H1 (cell line): ENCODE data around the gene MAP4K5. TPM values are rescaled to one million over a fixed set of nuclear protein-coding genes. Genes with fewer than 3 reads are reported as not detected.

ENCODE experiments used
- CTCF ChIA-PET: fragments of 300-600 bp; sonication (Branson Sonifier 250); formaldehyde crosslinking; loops from one replicate; lab custom pipeline; 2021; ENCODE audit not compliant: partially characterized antibody; lab: Charles Lee
- POLR2A ChIA-PET: fragments of 300-600 bp; sonication (Branson Sonifier 250); formaldehyde crosslinking; loops from one replicate; lab custom pipeline; 2021; ENCODE audit warnings: inconsistent platforms; ENCODE audit not compliant: partially characterized antibody; lab: Charles Lee
- DNase-seq, 2 experiments: peaks; one replicate each; pipeline versions ENCODE4 v3.0.0 to v3.0.0-alpha.2; 2010 to 2022; ENCODE audit warnings: low spot score in 2 of 2, low read depth in 1 of 2, mixed read lengths in 1 of 2
- FAIRE-seq: peaks from 2 replicates; lab custom pipeline; 2011; peaks lifted over from hg19 to GRCh38; lab: Jason Lieb, UNC
- H2AFZ ChIP-seq: 2 replicates; pipeline ENCODE4 v1.8.1; 2012; ENCODE audit warnings: low read length, inconsistent platforms
- H2AK5ac ChIP-seq: 2 replicates; pipeline ENCODE4 v1.6.1; 2013; ENCODE audit warnings: low read depth, low read length
- H2BK120ac ChIP-seq: replicated peaks from 2 replicates; pipeline ENCODE3; 2013; ENCODE audit warnings: low read depth, low read length, inconsistent platforms
- H2BK12ac ChIP-seq: 2 replicates; pipeline ENCODE4 v1.6.1; 2013; ENCODE audit warnings: low read depth, low read length
- H2BK15ac ChIP-seq: 2 replicates; pipeline ENCODE4 v1.6.1; 2013; ENCODE audit warnings: low read length
- H2BK20ac ChIP-seq: 2 replicates; pipeline ENCODE4 v1.6.1; 2013; ENCODE audit warnings: low read length
- H2BK5ac ChIP-seq: 2 replicates; pipeline ENCODE4 v1.6.1; 2013; ENCODE audit warnings: low read depth, low read length
- H3K14ac ChIP-seq: 2 replicates; pipeline ENCODE4 v1.6.1; 2013; ENCODE audit warnings: inconsistent platforms; ENCODE audit not compliant: insufficient read length
- H3K18ac ChIP-seq: 2 replicates; pipeline ENCODE4 v1.6.1; 2013; ENCODE audit warnings: low read length; ENCODE audit errors: extremely low read depth
- H3K23ac ChIP-seq: 2 replicates; pipeline ENCODE4 v1.6.1; 2013; ENCODE audit warnings: inconsistent platforms; ENCODE audit not compliant: insufficient read length
- H3K23me2 ChIP-seq: 2 replicates; pipeline ENCODE4 v1.6.1; 2013; ENCODE audit warnings: low read depth, low read length
- H3K27ac ChIP-seq: 2 replicates; pipeline ENCODE4 v1.6.1; 2011; ENCODE audit warnings: low read depth, low read length, inconsistent platforms
- H3K27me3 ChIP-seq, 4 experiments: replicated peaks in 1 of 4; 1 replicate in 1 of 4; 2 replicates in 3 of 4; pipeline versions ENCODE4 v1.6.1 to v1.8.1; 2011 to 2013; ENCODE audit warnings: low read length in 3 of 4, mild to moderate bottlenecking in 3 of 4, inconsistent platforms in 2 of 4, mixed read lengths in 2 of 4, moderate library complexity in 1 of 4; ENCODE audit not compliant: control insufficient read depth in 3 of 4, insufficient read depth in 3 of 4; ENCODE audit errors: extremely low read depth in 1 of 4
- H3K36me3 ChIP-seq, 4 experiments: 2 replicates each; pipeline versions ENCODE4 v1.6.1 to v1.8.1; 2011 to 2013; ENCODE audit warnings: mild to moderate bottlenecking in 4 of 4, low read length in 3 of 4, moderate library complexity in 2 of 4, control low read depth in 1 of 4, inconsistent platforms in 1 of 4; ENCODE audit not compliant: insufficient read depth in 4 of 4, control insufficient read depth in 2 of 4
- H3K4ac ChIP-seq: replicated peaks from 2 replicates; pipeline ENCODE3; 2013; ENCODE audit warnings: low read length, low read depth, mixed read lengths, inconsistent platforms; ENCODE audit not compliant: insufficient read length
- H3K4me1 ChIP-seq, 4 experiments: replicated peaks in 1 of 4; 1 replicate in 1 of 4; 2 replicates in 3 of 4; pipeline versions ENCODE4 v1.6.1 to v1.8.1; 2011 to 2013; ENCODE audit warnings: low read length in 3 of 4, inconsistent platforms in 2 of 4, mixed read lengths in 1 of 4; ENCODE audit not compliant: insufficient read depth in 4 of 4, control insufficient read depth in 3 of 4
- H3K4me2 ChIP-seq, 2 experiments: 2 replicates each; pipeline versions ENCODE4 v1.6.1 to v1.8.1; 2011 to 2013; ENCODE audit warnings: low read depth in 2 of 2, low read length in 2 of 2, control low read depth in 1 of 2, inconsistent platforms in 1 of 2, mild to moderate bottlenecking in 1 of 2; ENCODE audit not compliant: insufficient read depth in 1 of 2
- H3K4me3 ChIP-seq, 4 experiments: fragments of 200-600, 300-600 bp in 1 of 4; sonication (generic), shearing (Covaris generic), sonication (Bioruptor Twin) in 1 of 4; 2 replicates each; pipeline versions ENCODE4 v1.5.1 to v1.8.1; 2011 to 2016; ENCODE audit warnings: low read length in 4 of 4, low read depth in 3 of 4, control low read depth in 2 of 4, inconsistent platforms in 2 of 4, mild to moderate bottlenecking in 2 of 4, mixed read lengths in 1 of 4, moderate library complexity in 1 of 4; ENCODE audit not compliant: insufficient read depth in 2 of 4; ENCODE audit errors: extremely low read depth in 1 of 4
- H3K56ac ChIP-seq: replicated peaks from 2 replicates; pipeline ENCODE3; 2013; ENCODE audit warnings: low read depth, mild to moderate bottlenecking, mixed read lengths, low read length, inconsistent platforms; ENCODE audit not compliant: insufficient read length
- H3K79me1 ChIP-seq: 2 replicates; pipeline ENCODE4 v1.6.1; 2013; ENCODE audit warnings: low read depth, low read length, control low read depth
- H3K79me2 ChIP-seq, 2 experiments: 2 replicates each; pipeline versions ENCODE4 v1.6.1 to v1.8.1; 2012 to 2013; ENCODE audit warnings: low read length in 2 of 2, mild to moderate bottlenecking in 2 of 2, inconsistent platforms in 1 of 2; ENCODE audit not compliant: insufficient read depth in 2 of 2, control insufficient read depth in 1 of 2
- H3K9ac ChIP-seq, 4 experiments: replicated peaks in 1 of 4; 1 replicate in 1 of 4; 2 replicates in 3 of 4; pipeline versions ENCODE4 v1.6.1 to v1.8.1; 2011 to 2013; ENCODE audit warnings: low read depth in 3 of 4, low read length in 3 of 4, control low read depth in 2 of 4, mild to moderate bottlenecking in 2 of 4, moderate library complexity in 2 of 4, inconsistent platforms in 1 of 4; ENCODE audit errors: extremely low read depth in 1 of 4
- H3K9me3 ChIP-seq, 2 experiments: 2 replicates each; pipeline versions ENCODE4 v1.6.1 to v1.8.1; 2012 to 2013; ENCODE audit warnings: mild to moderate bottlenecking in 2 of 2, moderate library complexity in 2 of 2, control low read depth in 1 of 2, inconsistent platforms in 1 of 2, low read depth in 1 of 2, low read length in 1 of 2, mixed read lengths in 1 of 2; ENCODE audit not compliant: insufficient read depth in 2 of 2
- H4K20me1 ChIP-seq, 2 experiments: replicated peaks in 1 of 2; 2 replicates each; pipeline versions ENCODE3 to v1.8.1; 2011 to 2013; ENCODE audit warnings: inconsistent platforms in 2 of 2, low read length in 2 of 2, mild to moderate bottlenecking in 1 of 2; ENCODE audit not compliant: insufficient read depth in 2 of 2, control insufficient read depth in 1 of 2
- H4K5ac ChIP-seq: 2 replicates; pipeline ENCODE4 v1.6.1; 2013; ENCODE audit warnings: low read length, low read depth, mixed read lengths, inconsistent platforms; ENCODE audit not compliant: insufficient read length
- H4K8ac ChIP-seq: 2 replicates; pipeline ENCODE4 v1.8.0; 2013; ENCODE audit warnings: mild to moderate bottlenecking, moderate library complexity, low read length, inconsistent platforms; ENCODE audit not compliant: insufficient read depth; ENCODE audit errors: extremely low read depth
- H4K91ac ChIP-seq: replicated peaks from 2 replicates; pipeline ENCODE3; 2013; ENCODE audit warnings: low read length, mixed read lengths, inconsistent platforms; ENCODE audit not compliant: insufficient read length
- KDM5A ChIP-seq: fragments of 200-600 bp; IDR thresholded peaks from 2 replicates; pipeline ENCODE4 v1.7.1; 2012; ENCODE audit warnings: mild to moderate bottlenecking, low read length, inconsistent platforms, mixed read lengths
- NRF1 ChIP-seq: IDR thresholded peaks from 2 replicates; pipeline ENCODE4 v1.6.1; 2011; ENCODE audit warnings: mild to moderate bottlenecking, low read depth, low read length, improper control_type of control experiment
- POLR2A ChIP-seq, 2 experiments: IDR thresholded peaks; 1 replicate in 1 of 2; 2 replicates in 1 of 2; pipeline ENCODE4 v1.6.1; 2011; ENCODE audit warnings: low read depth in 2 of 2, low read length in 2 of 2, mild to moderate bottlenecking in 2 of 2; ENCODE audit errors: control extremely low read depth in 1 of 2
- POU5F1 ChIP-seq: IDR thresholded peaks from 2 replicates; pipeline ENCODE4 v1.6.1; 2011; ENCODE audit warnings: low read depth, mild to moderate bottlenecking, low read length, moderate library complexity
- RXRA ChIP-seq: IDR thresholded peaks from 2 replicates; pipeline ENCODE4 v1.6.1; 2011; ENCODE audit warnings: low read depth, mild to moderate bottlenecking, low read length, moderate library complexity; ENCODE audit not compliant: insufficient read depth
- TCF12 ChIP-seq: IDR thresholded peaks from 2 replicates; pipeline ENCODE4 v1.6.1; 2011; ENCODE audit warnings: low read depth, mild to moderate bottlenecking, low read length
- WGBS, 2 experiments: shearing (Covaris generic) in 1 of 2; methylation state at CpG; one replicate each; pipeline versions ENCODE4 v1.1.6 to v1.1.7; 2013 to 2015; ENCODE audit warnings: low lambda C conversion rate in 2 of 2, mixed read lengths in 2 of 2, inconsistent platforms in 1 of 2, low coverage in 1 of 2, missing lambda C conversion rate in 1 of 2; ENCODE audit not compliant: insufficient replicate concordance in 2 of 2, insufficient coverage in 1 of 2, insufficient read length in 1 of 2; ENCODE audit errors: extremely low coverage in 1 of 2, missing lambda C conversion rate in 1 of 2; 5-methylcytosine and 5-hydroxymethylcytosine counted together
- polyA plus RNA-seq, 7 experiments: library from polyadenylated mRNA; depleted of rRNA in 3 of 7; stranded (reverse) in 5 of 7; unstranded in 2 of 7; fragments of >200 nt in 5 of 7; fragments of 200-250 nt in 2 of 7; gene quantifications; 1 replicate in 5 of 7; 2 replicates in 1 of 7; 4 replicates in 1 of 7; pipeline versions ENCODE4 v1.2.1 to v1.2.3, GENCODE V29; 2011 to 2013; ENCODE audit warnings: missing spikeins in 2 of 7, mixed read lengths in 2 of 7
- total RNA-seq: library from RNA; stranded (reverse); fragmentation: NEBNext Ultra II Directional; extraction: Animal tissue kit (Norgen Biotek cat#: 25700); gene quantifications from 2 replicates; pipeline ENCODE4 v1.2.1, GENCODE V29; 2021
- TF ChIP-seq, protein P1 (sequence below): IDR thresholded peaks from 2 replicates; pipeline ENCODE4 v1.6.1; 2011; ENCODE audit warnings: low read length, improper control_type of control experiment

The MAP4K5 gene
- total and polyA plus RNA-seq, 2 of the 8 experiments (the other 6 are each of a cell fraction or from before 2014, with no cell fraction given), result 7.6 to 34.5 TPM

DNA sequence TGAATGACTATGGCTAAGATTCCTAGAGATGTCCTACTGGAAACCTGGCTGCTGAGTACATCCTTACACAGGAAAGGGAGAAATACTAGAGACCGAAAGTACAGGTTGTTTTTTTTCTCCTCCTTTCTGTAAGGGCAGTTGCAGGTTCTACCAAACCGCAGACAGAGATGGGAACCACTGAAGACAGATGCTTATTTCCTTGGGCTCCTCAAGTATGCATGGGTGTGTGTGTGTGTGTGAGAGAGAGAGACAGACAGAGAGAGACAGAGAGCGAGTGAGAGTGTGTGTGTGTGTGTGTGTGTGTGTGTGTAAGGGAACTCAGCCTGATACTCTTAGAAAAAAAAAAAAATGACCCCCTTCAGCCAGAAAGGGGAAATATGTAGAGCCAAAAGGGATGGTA lies 42.5 kb downstream of the MAP4K5 start:
- no peak overlapping the region for H2BK15ac ChIP-seq
- no peak overlapping the region for H4K5ac ChIP-seq
- H3K9ac ChIP-seq, result no peak overlapping the region
- ChIA-PET POLR2A (interaction anchor here (1.1 kb wide), 1 partner anchor 73 kb away, joined by 3 read pairs; no protein-coding TSS in a partner anchor), CTCF (interaction anchor here (0.6 to 1.1 kb wide), 3 partner anchors 22 to 487 kb away, joined by 3 to 4 read pairs (median 3); no protein-coding TSS in a partner anchor)
- H3K4me1 ChIP-seq, result no peaks in the 10 kb centered on the region
- no peak for TF ChIP-seq TCF12
- no peak for TF ChIP-seq POU5F1
- TF ChIP-seq NRF1, result no peak
- no peak for TF ChIP-seq KDM5A
- TF ChIP-seq POLR2A (IDR thresholded peaks at IDR 0.05; ENCODE audit: control extremely low read depth in 1 of 2, low read depth in 2 of 2, low read length in 2 of 2), result no peak
- TF ChIP-seq, protein P1, sequence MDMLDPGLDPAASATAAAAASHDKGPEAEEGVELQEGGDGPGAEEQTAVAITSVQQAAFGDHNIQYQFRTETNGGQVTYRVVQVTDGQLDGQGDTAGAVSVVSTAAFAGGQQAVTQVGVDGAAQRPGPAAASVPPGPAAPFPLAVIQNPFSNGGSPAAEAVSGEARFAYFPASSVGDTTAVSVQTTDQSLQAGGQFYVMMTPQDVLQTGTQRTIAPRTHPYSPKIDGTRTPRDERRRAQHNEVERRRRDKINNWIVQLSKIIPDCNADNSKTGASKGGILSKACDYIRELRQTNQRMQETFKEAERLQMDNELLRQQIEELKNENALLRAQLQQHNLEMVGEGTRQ, result no peak
- no peak for TF ChIP-seq RXRA
- no peak overlapping the region for H3K14ac ChIP-seq
- no peaks in the 10 kb centered on the region for H4K20me1 ChIP-seq
- H2BK12ac ChIP-seq, result no peak overlapping the region
- H3K79me1 ChIP-seq, result no peaks in the 10 kb centered on the region
- no peak overlapping the region for H3K56ac ChIP-seq
- no peak overlapping the region for H2AFZ ChIP-seq
- H3K23ac ChIP-seq, result no peak overlapping the region
- H3K27me3 ChIP-seq, result peaks cover 0 to 1% (median 0%) of the 10 kb centered on the region in 4 experiments; a peak in 1 of 7 replicates
- FAIRE-seq (no peak), DNase-seq (no peak)
- no peak overlapping the region for H4K91ac ChIP-seq
- H3K23me2 ChIP-seq, result no peaks in the 10 kb centered on the region
- no peak overlapping the region for H3K4me2 ChIP-seq
- H3K4ac ChIP-seq, result no peak overlapping the region
- no peak overlapping the region for H2BK20ac ChIP-seq
- no peak overlapping the region for H2AK5ac ChIP-seq
- H4K8ac ChIP-seq, result no peak overlapping the region
- H3K4me3 ChIP-seq, result no peak overlapping the region
- peaks cover 0 to 6% of the 10 kb centered on the region in 2 experiments; a peak in 1 of 4 replicates for H3K79me2 ChIP-seq
- H2BK120ac ChIP-seq, result no peak overlapping the region
- H3K9me3 ChIP-seq, result no peaks in the 10 kb centered on the region
- no peaks in the 10 kb centered on the region for H3K36me3 ChIP-seq
- no peak overlapping the region; the same call in 1 of the 2 replicates for H3K27ac ChIP-seq
- H3K18ac ChIP-seq, result no peak overlapping the region
- H2BK5ac ChIP-seq, result no peak overlapping the region
- WGBS, 2 experiments, result 78% methylated on average over 3 of the region's 3 CpGs; no CpG with 5 or more reads in 1 of the 2 experiments
